IMR-90 (cell line): ENCODE measurements around the gene SLC26A11.

Experiments
- BHLHE40 ChIP-seq: fragments of 150-350 bp; IDR thresholded peaks from 2 replicates; pipeline ENCODE4 v1.6.1; 2016; ENCODE audit warnings: mild to moderate bottlenecking, low read depth, low read length
- CHD1 ChIP-seq: IDR thresholded peaks from 2 replicates; pipeline ENCODE4 v1.6.1; 2012; ENCODE audit warnings: low read depth, low read length, improper control_type of control experiment
- MAZ ChIP-seq: IDR thresholded peaks from 2 replicates; pipeline ENCODE4 v1.6.1; 2012; ENCODE audit warnings: low read depth, mild to moderate bottlenecking, low read length, improper control_type of control experiment, moderate library complexity, borderline replicate concordance
- MXI1 ChIP-seq: IDR thresholded peaks from 2 replicates; pipeline ENCODE4 v1.6.1; 2012; ENCODE audit warnings: low read depth, mild to moderate bottlenecking, low read length, moderate library complexity, borderline replicate concordance
- POLR2A ChIP-seq: IDR thresholded peaks from 2 replicates; pipeline ENCODE4 v1.6.1; 2012; ENCODE audit warnings: mild to moderate bottlenecking, low read depth, low read length
- RAD21 ChIP-seq: IDR thresholded peaks from 2 replicates; pipeline ENCODE4 v1.6.1; 2012; ENCODE audit warnings: low read length, improper control_type of control experiment
- RFX5 ChIP-seq: IDR thresholded peaks from 2 replicates; pipeline ENCODE4 v1.8.0; 2012; ENCODE audit warnings: low read depth, mild to moderate bottlenecking, low read length, moderate library complexity
- SMC3 ChIP-seq: fragments of 150-350 bp; IDR thresholded peaks from 2 replicates; pipeline ENCODE4 v1.6.1; 2016; ENCODE audit warnings: low read depth, mild to moderate bottlenecking, antibody characterized with exemption, low read length, moderate library complexity
- TF ChIP-seq, protein P1 (sequence below): conservative IDR thresholded peaks from 2 replicates; pipeline ENCODE4 v1.5.1; 2012; ENCODE audit warnings: mild to moderate bottlenecking, low read depth, low read length, improper control_type of control experiment
- TF ChIP-seq, protein P2 (sequence below): fragments of 150-350 bp; IDR thresholded peaks from 2 replicates; pipeline ENCODE4 v1.6.1; 2017; ENCODE audit warnings: mild to moderate bottlenecking, antibody characterized with exemption, low read length, low read depth

DNA sequence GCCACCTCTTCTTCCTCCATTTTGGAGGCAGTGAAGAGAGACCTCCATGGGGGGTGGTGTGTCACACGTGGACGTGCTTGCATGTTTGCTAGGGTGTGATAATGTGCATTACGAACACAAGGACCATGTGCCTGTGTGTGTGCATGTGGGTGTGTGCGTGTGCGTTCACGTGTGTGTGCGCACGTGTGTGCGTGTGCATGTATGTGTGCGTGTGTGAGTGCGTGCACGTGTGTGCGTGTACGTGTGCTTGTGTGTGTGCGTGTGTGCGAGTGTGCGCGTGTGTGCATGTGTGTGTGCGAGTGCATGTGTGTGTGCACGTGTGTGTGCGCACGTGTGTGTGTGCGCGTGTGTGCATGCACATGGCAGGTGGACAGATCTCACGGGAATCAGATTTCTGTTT is 69.9 kb downstream of the SLC26A11 start:
- TF ChIP-seq, protein P1, sequence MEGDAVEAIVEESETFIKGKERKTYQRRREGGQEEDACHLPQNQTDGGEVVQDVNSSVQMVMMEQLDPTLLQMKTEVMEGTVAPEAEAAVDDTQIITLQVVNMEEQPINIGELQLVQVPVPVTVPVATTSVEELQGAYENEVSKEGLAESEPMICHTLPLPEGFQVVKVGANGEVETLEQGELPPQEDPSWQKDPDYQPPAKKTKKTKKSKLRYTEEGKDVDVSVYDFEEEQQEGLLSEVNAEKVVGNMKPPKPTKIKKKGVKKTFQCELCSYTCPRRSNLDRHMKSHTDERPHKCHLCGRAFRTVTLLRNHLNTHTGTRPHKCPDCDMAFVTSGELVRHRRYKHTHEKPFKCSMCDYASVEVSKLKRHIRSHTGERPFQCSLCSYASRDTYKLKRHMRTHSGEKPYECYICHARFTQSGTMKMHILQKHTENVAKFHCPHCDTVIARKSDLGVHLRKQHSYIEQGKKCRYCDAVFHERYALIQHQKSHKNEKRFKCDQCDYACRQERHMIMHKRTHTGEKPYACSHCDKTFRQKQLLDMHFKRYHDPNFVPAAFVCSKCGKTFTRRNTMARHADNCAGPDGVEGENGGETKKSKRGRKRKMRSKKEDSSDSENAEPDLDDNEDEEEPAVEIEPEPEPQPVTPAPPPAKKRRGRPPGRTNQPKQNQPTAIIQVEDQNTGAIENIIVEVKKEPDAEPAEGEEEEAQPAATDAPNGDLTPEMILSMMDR, result no peak
- TF ChIP-seq MAZ, result no peak
- no peak for TF ChIP-seq MXI1
- TF ChIP-seq POLR2A, result no peak
- TF ChIP-seq SMC3, result no peak
- no peak for TF ChIP-seq RFX5
- TF ChIP-seq, protein P2, sequence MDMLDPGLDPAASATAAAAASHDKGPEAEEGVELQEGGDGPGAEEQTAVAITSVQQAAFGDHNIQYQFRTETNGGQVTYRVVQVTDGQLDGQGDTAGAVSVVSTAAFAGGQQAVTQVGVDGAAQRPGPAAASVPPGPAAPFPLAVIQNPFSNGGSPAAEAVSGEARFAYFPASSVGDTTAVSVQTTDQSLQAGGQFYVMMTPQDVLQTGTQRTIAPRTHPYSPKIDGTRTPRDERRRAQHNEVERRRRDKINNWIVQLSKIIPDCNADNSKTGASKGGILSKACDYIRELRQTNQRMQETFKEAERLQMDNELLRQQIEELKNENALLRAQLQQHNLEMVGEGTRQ, result no peak
- TF ChIP-seq BHLHE40, result no peak
- TF ChIP-seq RAD21, result no peak
- TF ChIP-seq CHD1, result no peak
